ENCODE data around the gene VKORC1L1.

DNA sequence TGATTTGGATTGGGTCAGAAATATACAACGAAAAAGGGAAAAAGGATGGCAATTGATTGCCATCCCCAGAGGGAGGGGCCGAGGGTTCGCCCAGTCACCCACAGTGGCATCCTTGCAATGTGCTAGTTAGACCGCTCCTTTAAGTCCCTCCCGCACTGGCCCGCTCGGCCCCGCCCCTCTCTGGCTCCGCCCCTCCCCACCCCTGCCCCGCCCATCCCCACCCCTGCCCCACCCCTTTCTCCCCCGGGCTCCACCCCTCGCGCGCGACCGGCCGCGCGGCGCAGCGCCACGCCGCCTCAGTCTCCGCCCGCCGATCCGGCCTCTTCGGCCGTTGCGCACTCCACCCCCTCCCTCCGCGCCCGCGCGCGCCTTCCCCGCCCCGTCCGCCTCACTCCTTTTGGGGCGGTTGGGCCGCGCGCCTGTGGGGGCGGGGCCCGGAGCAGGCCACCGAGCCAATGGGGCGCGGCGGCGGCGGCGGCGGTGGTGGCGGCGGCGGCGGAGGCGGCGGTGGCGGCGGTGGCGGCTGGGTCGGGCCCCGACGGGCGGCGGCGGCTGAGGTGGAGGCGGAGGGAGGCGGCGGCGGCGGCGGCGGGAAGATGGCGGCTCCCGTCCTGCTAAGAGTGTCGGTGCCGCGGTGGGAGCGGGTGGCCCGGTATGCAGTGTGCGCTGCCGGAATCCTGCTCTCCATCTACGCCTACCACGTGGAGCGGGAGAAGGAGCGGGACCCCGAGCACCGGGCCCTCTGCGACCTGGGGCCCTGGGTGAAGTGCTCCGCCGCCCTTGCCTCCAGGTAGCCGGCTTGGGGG, at the start of gene VKORC1L1:
- TF ChIP-seq POLR2AphosphoS5 (IDR thresholded peaks at IDR 0.05; ENCODE audit: insufficient read depth, low read depth, low read length): no peak
- TF ChIP-seq, protein P1, sequence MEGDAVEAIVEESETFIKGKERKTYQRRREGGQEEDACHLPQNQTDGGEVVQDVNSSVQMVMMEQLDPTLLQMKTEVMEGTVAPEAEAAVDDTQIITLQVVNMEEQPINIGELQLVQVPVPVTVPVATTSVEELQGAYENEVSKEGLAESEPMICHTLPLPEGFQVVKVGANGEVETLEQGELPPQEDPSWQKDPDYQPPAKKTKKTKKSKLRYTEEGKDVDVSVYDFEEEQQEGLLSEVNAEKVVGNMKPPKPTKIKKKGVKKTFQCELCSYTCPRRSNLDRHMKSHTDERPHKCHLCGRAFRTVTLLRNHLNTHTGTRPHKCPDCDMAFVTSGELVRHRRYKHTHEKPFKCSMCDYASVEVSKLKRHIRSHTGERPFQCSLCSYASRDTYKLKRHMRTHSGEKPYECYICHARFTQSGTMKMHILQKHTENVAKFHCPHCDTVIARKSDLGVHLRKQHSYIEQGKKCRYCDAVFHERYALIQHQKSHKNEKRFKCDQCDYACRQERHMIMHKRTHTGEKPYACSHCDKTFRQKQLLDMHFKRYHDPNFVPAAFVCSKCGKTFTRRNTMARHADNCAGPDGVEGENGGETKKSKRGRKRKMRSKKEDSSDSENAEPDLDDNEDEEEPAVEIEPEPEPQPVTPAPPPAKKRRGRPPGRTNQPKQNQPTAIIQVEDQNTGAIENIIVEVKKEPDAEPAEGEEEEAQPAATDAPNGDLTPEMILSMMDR (IDR thresholded peaks at IDR 0.05; ENCODE audit: extremely low read depth in 1 of 2, insufficient read depth in 1 of 2, low read depth in 1 of 2, low read length in 2 of 2): no peak
- no peak for TF ChIP-seq POLR2A (IDR thresholded peaks at IDR 0.05; ENCODE audit: low read depth, low read length)
- TF ChIP-seq, protein P2, sequence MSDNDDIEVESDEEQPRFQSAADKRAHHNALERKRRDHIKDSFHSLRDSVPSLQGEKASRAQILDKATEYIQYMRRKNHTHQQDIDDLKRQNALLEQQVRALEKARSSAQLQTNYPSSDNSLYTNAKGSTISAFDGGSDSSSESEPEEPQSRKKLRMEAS (IDR thresholded peaks at IDR 0.05; ENCODE audit: insufficient read depth, insufficient read length): no peak
- TF ChIP-seq EZH2 (IDR thresholded peaks at IDR 0.05; ENCODE audit: borderline replicate concordance, low read depth, low read length, severe bottlenecking): no peak
- TF ChIP-seq GATA2 (IDR thresholded peaks at IDR 0.05; ENCODE audit: insufficient read depth, insufficient read length, low read depth, low read length): no peak
- no peak for TF ChIP-seq MYC (IDR thresholded peaks at IDR 0.05; ENCODE audit: low read depth, low read length)
- no peak for TF ChIP-seq JUN (IDR thresholded peaks at IDR 0.05; ENCODE audit: borderline replicate concordance, insufficient read depth, insufficient read length, low read depth)
- TF ChIP-seq FOS (IDR thresholded peaks at IDR 0.05; ENCODE audit: borderline replicate concordance, insufficient read depth, low read length): no peak

Data from endothelial cell of umbilical vein (primary cell).